CD4-positive, alpha-beta T cell treated with Interleukin-6 for 4 hours (primary cell): ENCODE measurements around the gene AIG1.
"Not testable (repeated sequence)": the region's sequence is repeated elsewhere in the genome, so short reads cannot be mapped to it uniquely, and the experiment has no call there.

Source experiments
- DNase-seq: peaks from one replicate; pipeline ENCODE4 v3.0.0-alpha.2; 2020; ENCODE audit warnings: mixed read lengths

Gene AIG1

GRCh38 chr6:143286251-143286795 is 225.6 kb downstream of the AIG1 start:
- DNase-seq = no peak

- DNase-seq = no peak
Observed at GRCh38 chr6:143288923-143289322, 228.2 kb downstream of the AIG1 start.

- DNase-seq = no peak
Observed at GRCh38 chr6:143290206-143290605, 229.5 kb downstream of the AIG1 start.

- DNase-seq = no peak
Observed at GRCh38 chr6:143293523-143293922, 232.8 kb downstream of the AIG1 start.

- no peak for DNase-seq
Observed at GRCh38 chr6:143294265-143294860, 233.7 kb downstream of the AIG1 start.

- no peak for DNase-seq
Observed at GRCh38 chr6:143295932-143296331, 235.2 kb downstream of the AIG1 start.

GRCh38 chr6:143298071-143298470 is 237.4 kb downstream of the AIG1 start:
- DNase-seq = no peak

GRCh38 chr6:143299253-143300166 is 238.8 kb downstream of the AIG1 start:
- no peak for DNase-seq

- DNase-seq = no peak
Observed at GRCh38 chr6:143301188-143301587, 240.5 kb downstream of the AIG1 start.

GRCh38 chr6:143307760-143308159 is 247.1 kb downstream of the AIG1 start:
- not testable (repeated sequence) for DNase-seq

- DNase-seq = no peak
Observed at GRCh38 chr6:143313163-143313562, 252.5 kb downstream of the AIG1 start.

GRCh38 chr6:143321491-143322086 is 260.9 kb downstream of the AIG1 start:
- no peak for DNase-seq

GRCh38 chr6:143322386-143322785 is 261.7 kb downstream of the AIG1 start:
- no peak for DNase-seq

GRCh38 chr6:143323729-143324470 is 263.2 kb downstream of the AIG1 start:
- DNase-seq = no peak

- DNase-seq = no peak
Observed at GRCh38 chr6:143325379-143326140, 264.9 kb downstream of the AIG1 start.

GRCh38 chr6:143328876-143329275 is 268.2 kb downstream of the AIG1 start:
- no peak for DNase-seq

GRCh38 chr6:143329323-143329722 is 268.6 kb downstream of the AIG1 start:
- no peak for DNase-seq

- no peak for DNase-seq
Observed at GRCh38 chr6:143331362-143331761, 270.7 kb downstream of the AIG1 start.

GRCh38 chr6:143332153-143332845 is 271.6 kb downstream of the AIG1 start:
- DNase-seq = no peak

GRCh38 chr6:143333081-143333480 is 272.4 kb downstream of the AIG1 start:
- no peak for DNase-seq

GRCh38 chr6:143333749-143334520 is 273.2 kb downstream of the AIG1 start:
- no peak for DNase-seq
